AG10803 (cell line): Measurements from ENCODE around the gene SGCD.

Experiments used
- DNase-seq: peaks from one replicate; pipeline ENCODE4 v3.0.0; 2010; ENCODE audit warnings: low read depth
- H3K4me3 ChIP-seq: 2 replicates; pipeline ENCODE4 v1.5.1; 2011; ENCODE audit warnings: mild to moderate bottlenecking, low read length, control low read depth
- TF ChIP-seq, protein P1 (sequence below): conservative IDR thresholded peaks from 2 replicates; pipeline ENCODE4 v1.5.1; 2011; ENCODE audit warnings: mild to moderate bottlenecking, low read length, control low read depth, inconsistent platforms

SGCD gene

GRCh38 chr5:156687514-156687913 is 360.6 kb downstream of the SGCD start:
- no peak overlapping the region for H3K4me3 ChIP-seq
- DNase-seq = no peak
- TF ChIP-seq, protein P1, sequence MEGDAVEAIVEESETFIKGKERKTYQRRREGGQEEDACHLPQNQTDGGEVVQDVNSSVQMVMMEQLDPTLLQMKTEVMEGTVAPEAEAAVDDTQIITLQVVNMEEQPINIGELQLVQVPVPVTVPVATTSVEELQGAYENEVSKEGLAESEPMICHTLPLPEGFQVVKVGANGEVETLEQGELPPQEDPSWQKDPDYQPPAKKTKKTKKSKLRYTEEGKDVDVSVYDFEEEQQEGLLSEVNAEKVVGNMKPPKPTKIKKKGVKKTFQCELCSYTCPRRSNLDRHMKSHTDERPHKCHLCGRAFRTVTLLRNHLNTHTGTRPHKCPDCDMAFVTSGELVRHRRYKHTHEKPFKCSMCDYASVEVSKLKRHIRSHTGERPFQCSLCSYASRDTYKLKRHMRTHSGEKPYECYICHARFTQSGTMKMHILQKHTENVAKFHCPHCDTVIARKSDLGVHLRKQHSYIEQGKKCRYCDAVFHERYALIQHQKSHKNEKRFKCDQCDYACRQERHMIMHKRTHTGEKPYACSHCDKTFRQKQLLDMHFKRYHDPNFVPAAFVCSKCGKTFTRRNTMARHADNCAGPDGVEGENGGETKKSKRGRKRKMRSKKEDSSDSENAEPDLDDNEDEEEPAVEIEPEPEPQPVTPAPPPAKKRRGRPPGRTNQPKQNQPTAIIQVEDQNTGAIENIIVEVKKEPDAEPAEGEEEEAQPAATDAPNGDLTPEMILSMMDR = no peak

- no peak overlapping the region for H3K4me3 ChIP-seq
- TF ChIP-seq, protein P1 = no peak
- DNase-seq = no peak
Measured at GRCh38 chr5:156691572-156691971, 364.6 kb downstream of the SGCD start.

GRCh38 chr5:156693113-156693512 is 366.1 kb downstream of the SGCD start:
- TF ChIP-seq, protein P1 = no peak
- no peak overlapping the region for H3K4me3 ChIP-seq
- DNase-seq = no peak

- H3K4me3 ChIP-seq = no peak overlapping the region
- TF ChIP-seq, protein P1 = no peak
- DNase-seq = peak; percentile 11
Measured at GRCh38 chr5:156694598-156694997, 367.6 kb downstream of the SGCD start.

DNA sequence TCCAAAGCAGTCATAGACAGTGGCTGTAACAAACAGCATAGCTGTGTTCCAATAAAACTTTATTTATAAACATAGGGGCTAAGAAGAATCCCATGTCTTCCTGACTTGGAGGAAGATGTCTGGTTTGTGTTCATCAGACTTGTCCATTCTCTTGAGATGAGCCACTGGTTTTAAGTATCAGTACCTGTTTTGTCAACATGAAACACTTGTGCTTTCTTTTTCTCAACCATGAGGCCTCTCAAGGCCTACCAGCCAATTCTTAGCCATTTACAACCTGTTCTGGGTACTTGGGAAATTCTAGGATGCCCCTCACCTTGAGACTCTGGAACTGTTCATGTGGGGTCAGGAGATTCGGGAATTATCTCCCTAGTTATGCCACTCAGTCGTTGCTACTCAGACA is 368.8 kb downstream of the SGCD start:
- TF ChIP-seq, protein P1 = no peak
- H3K4me3 ChIP-seq = no peak overlapping the region
- no peak for DNase-seq

DNA sequence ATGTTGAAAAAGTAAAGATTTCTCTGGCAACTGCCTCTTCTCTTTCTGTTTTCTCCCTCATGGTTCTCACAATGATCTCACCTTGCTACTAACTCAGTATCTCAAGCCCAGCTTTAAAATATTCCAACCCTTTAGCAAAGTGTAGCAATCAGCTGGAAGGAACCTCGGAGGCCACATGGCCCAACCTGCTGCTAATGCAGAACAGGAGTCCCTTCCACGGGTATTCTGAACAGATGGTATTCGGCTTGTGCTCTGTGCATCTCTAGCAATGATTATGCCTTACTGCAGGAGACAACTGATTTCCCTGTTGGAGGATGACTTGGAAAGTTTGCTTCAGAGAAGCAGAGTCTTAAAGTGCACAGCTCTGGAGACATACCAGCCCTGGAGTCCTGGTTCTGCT is 371.4 kb downstream of the SGCD start:
- H3K4me3 ChIP-seq = no peak overlapping the region
- no peak for DNase-seq
- TF ChIP-seq, protein P1 = no peak

DNA sequence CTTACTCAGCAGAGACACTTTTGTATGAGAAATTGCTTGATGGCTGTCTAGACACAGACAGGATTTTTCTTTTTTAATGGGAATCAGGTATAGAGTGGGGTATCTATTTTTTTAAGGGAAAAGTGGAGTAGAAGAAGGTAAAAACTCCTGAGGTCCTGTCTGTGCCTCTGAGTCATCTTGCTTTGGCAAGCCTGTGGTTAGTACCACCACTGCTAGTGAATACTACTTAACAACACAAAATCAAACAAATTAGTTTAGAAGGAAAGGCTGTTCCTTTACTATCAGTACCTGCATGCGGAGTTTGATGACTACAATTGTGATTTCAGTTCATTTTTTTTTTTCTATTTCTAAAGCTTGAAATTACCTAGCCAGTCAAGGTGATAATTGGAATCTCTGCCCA is 372.2 kb downstream of the SGCD start:
- H3K4me3 ChIP-seq = no peak overlapping the region
- TF ChIP-seq, protein P1 = no peak
- DNase-seq = no peak
